Gastroesophageal sphincter (tissue), 3 donors: ENCODE measurements around the gene USP5.

Experiments
- CTCF ChIP-seq, 4 experiments: fragments of 200-600 bp in 2 of 4; fragments of 450-650 bp in 2 of 4; sonication (generic) in 1 of 4; IDR thresholded peaks; one replicate each; pipeline ENCODE4 v1.5.1; 2017 to 2019; ENCODE audit warnings: antibody characterized with exemption in 4 of 4, mild to moderate bottlenecking in 2 of 4, moderate library complexity in 2 of 4
- EP300 ChIP-seq: sonication (generic); formaldehyde crosslinking; IDR thresholded peaks from one replicate; pipeline ENCODE4 v1.6.1; 2017; ENCODE audit warnings: antibody characterized with exemption, mild to moderate bottlenecking

- TF ChIP-seq CTCF (IDR thresholded peaks at IDR 0.05) = no peak
- no peak for TF ChIP-seq EP300
Measured at GRCh38 chr12:6884539-6884938, 32.6 kb downstream of the USP5 start.
